Body of pancreas (tissue), 4 donors: Measurements from ENCODE around the gene APLP2.

Experiments used
- CTCF ChIP-seq, 7 experiments: fragments of 450-650 bp in 4 of 7; fragments of 200-600 bp in 3 of 7; sonication (generic) in 3 of 7; IDR thresholded peaks; one replicate each; pipeline ENCODE4 v1.5.1; 2016 to 2019; ENCODE audit warnings: antibody characterized with exemption in 7 of 7
- POLR2A ChIP-seq, 3 donors: fragments of 450-650 bp; IDR thresholded peaks; one replicate each; pipeline ENCODE4 v1.6.1; 2016; ENCODE audit warnings: antibody characterized with exemption in 3 of 3, mild to moderate bottlenecking in 2 of 3

DNA sequence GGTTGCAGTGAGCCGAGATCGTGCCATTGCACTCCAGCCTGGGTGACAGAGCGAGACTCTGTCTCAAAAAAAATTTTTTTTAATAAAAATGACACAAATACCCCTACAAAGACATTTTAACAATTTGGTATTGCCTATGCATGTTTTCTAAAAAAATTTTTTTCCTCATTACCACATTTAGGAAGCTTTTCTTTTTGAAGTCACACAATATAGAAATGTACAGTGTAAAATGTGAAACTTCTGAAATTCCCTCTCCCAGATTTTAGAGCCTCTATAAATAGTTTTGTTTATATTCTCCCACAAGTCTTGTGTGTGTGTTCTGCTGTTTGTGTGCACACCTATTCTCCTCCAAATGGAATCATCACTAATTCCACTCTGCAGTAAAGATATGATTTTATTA is 97.5 kb downstream of the APLP2 start:
- TF ChIP-seq CTCF (IDR thresholded peaks at IDR 0.05) (no peak), POLR2A (IDR thresholded peaks at IDR 0.05) (no peak)
